Ovary (tissue), 10 donors: Measurements from ENCODE around the gene IL36B. TPM values are rescaled to one million over a fixed set of nuclear protein-coding genes. Genes with fewer than 3 reads are reported as not detected.
"Not testable (repeated sequence)": the region's sequence is repeated elsewhere in the genome, so short reads cannot be mapped to it uniquely, and the experiment has no call there.

ENCODE experiments used
- DNase-seq, 5 donors: peaks; one replicate each; pipeline ENCODE4 v3.0.0-alpha.2; 2019 to 2020
- H3K27ac ChIP-seq, 2 donors: fragments of 200-600 bp; one replicate each; pipeline versions ENCODE4 v1.5.1 to v1.8.0; 2019 to 2022
- H3K27me3 ChIP-seq: fragments of 200-600 bp; one replicate; pipeline ENCODE4 v1.8.0; 2022
- H3K36me3 ChIP-seq: fragments of 200-600 bp; sonication (generic); one replicate; pipeline ENCODE4 v1.5.1; 2019
- H3K4me1 ChIP-seq: one replicate; pipeline ENCODE4 v1.8.1; 2013; ENCODE audit warnings: mild to moderate bottlenecking, moderate library complexity; ENCODE audit not compliant: insufficient read depth
- H3K4me3 ChIP-seq: fragments of 200-600 bp; sonication (generic); one replicate; pipeline ENCODE4 v1.5.1; 2017
- H3K9me3 ChIP-seq, 2 donors: fragments of 200-600 bp in 1 of 2; sonication (generic) in 1 of 2; one replicate each; pipeline versions ENCODE4 v1.5.1 to v1.8.1; 2013 to 2019; ENCODE audit warnings: mild to moderate bottlenecking in 1 of 2, moderate library complexity in 1 of 2
- EP300 ChIP-seq: sonication (generic); formaldehyde crosslinking; IDR thresholded peaks from one replicate; pipeline ENCODE4 v1.6.1; 2017; ENCODE audit warnings: antibody characterized with exemption
- POLR2A ChIP-seq: fragments of 450-650 bp; IDR thresholded peaks from one replicate; pipeline ENCODE4 v1.6.1; 2017; ENCODE audit warnings: antibody characterized with exemption, mild to moderate bottlenecking, moderate library complexity
- WGBS, 3 donors: extraction: QIAGEN DNeasy Blood & Tissue Kit in 1 of 3; methylation state at CpG; one replicate each; pipeline versions ENCODE4 v1.1.5 to v1.1.7; 2013 to 2017; 5-methylcytosine and 5-hydroxymethylcytosine counted together
- intact Hi-C, 4 donors: fragments of 100-400 bp; cut with DNase I; formaldehyde crosslinking; loops; one replicate each; pipeline versions ENCODE4 v1.11.0 to v1.15.1; 2022 to 2023
- long read RNA-seq, 3 donors: library from polyadenylated mRNA in 2 of 3; unstranded in 2 of 3; transcript quantifications; one replicate each; pipeline ENCODE4 v2.0.0 and lab custom pipeline, GENCODE V29; 2021 to 2026
- polyA plus RNA-seq, 2 donors: library from polyadenylated mRNA; stranded (reverse); fragments of 200-250 nt in 1 of 2; fragments of 350-450 nt in 1 of 2; fragmentation: Illumina TruSeq in 1 of 2; extraction: RNeasy Lipid Tissue Mini Kit (QIAGEN cat#74804) in 1 of 2; gene quantifications; one replicate each; pipeline ENCODE4 v1.2.3, GENCODE V29; 2013 to 2014
- total RNA-seq, 7 donors: library from RNA; depleted of rRNA in 2 of 7; stranded (reverse); fragments of >200 nt in 2 of 7; fragmentation: NEBNext Ultra II Directional in 3 of 7; extraction: Animal tissue kit (Norgen Biotek cat#: 25700) in 3 of 7; gene quantifications; one replicate each; pipeline versions ENCODE4 v1.1.0 to v1.2.4, GENCODE V29; 2016 to 2023
- TF ChIP-seq, protein P1 (sequence below), 3 donors: fragments of 450-650 bp in 2 of 3; fragments of 200-600 bp in 1 of 3; IDR thresholded peaks; one replicate each; pipeline versions ENCODE4 v1.5.1 to v1.8.0; 2016 to 2022; ENCODE audit warnings: antibody characterized with exemption in 3 of 3, mild to moderate bottlenecking in 1 of 3
- donor health status: DM: no; HTN: no; CAD: no; lungs with moderate emphysema.
- donor health status: DM: no; HTN: no; CAD: no.
- donor health status: Bipolar disorder and iron deficiency.
- donor health status: DM: yes; HTN: yes; CAD: no.
- donor health status: DM: no; HTN: no; CAD: no.
- donor health status: DM: yes; HTN: yes; CAD: no.

The IL36B gene
- total RNA-seq (not detected), polyA plus RNA-seq (not detected)
- long read RNA-seq, donor 1: 0 reads
- long read RNA-seq, donor 2: 0 reads
- long read RNA-seq, donor 3: 0 reads

DNA sequence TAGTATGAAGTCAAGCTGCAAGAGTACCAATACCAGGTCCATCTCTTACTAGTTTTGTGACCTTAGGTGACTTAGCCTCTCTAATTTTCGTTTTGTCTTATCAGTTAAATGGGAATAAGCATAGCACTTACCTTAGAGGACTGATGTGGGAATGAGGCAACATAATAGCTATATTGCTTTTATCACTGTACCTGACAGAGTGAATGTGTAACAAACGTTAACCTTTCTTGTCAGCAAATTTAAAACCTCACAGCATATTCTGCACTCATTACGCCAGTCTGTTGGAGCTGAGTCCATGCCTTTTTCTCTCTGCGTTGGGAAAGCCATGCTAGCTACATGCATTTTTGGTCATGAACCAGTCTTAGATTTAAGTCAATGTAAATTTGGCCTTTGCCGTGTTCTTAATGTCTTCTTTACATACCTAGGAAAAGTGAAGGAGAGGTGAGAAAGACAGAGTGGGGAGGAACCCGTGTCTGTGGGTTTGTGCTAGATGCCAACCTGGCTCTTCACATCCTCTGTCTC, at the start of gene IL36B:
IL36B (minus strand) TSS at position 472 of the 522 bp plus-strand sequence.
- Histone ChIP-seq H3K27ac (no peak within 1 kb of the TSS), H3K9me3 (no peaks in the 10 kb centered on the region), H3K36me3 (no peaks in the 10 kb centered on the region), H3K4me1 (no peaks in the 10 kb centered on the region), H3K4me3 (no peak within 1 kb of the TSS), H3K27me3 (no peaks in the 10 kb centered on the region)
- TF ChIP-seq POLR2A: no peak
- no peak for TF ChIP-seq EP300
- TF ChIP-seq, protein P1, sequence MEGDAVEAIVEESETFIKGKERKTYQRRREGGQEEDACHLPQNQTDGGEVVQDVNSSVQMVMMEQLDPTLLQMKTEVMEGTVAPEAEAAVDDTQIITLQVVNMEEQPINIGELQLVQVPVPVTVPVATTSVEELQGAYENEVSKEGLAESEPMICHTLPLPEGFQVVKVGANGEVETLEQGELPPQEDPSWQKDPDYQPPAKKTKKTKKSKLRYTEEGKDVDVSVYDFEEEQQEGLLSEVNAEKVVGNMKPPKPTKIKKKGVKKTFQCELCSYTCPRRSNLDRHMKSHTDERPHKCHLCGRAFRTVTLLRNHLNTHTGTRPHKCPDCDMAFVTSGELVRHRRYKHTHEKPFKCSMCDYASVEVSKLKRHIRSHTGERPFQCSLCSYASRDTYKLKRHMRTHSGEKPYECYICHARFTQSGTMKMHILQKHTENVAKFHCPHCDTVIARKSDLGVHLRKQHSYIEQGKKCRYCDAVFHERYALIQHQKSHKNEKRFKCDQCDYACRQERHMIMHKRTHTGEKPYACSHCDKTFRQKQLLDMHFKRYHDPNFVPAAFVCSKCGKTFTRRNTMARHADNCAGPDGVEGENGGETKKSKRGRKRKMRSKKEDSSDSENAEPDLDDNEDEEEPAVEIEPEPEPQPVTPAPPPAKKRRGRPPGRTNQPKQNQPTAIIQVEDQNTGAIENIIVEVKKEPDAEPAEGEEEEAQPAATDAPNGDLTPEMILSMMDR (IDR thresholded peaks at IDR 0.05): no peak
- intact Hi-C loops: no loop called here
- 61 to 71% (median 68%) methylated on average over 6 of the region's 6 CpGs for WGBS, 3 donors
- DNase-seq: no peak

GRCh38 chr2:113102133-113102532, 49.5 kb upstream of the IL36B start:
- no peaks in the 10 kb centered on the region for H3K36me3 ChIP-seq
- intact Hi-C loops: no loop called here
- WGBS, 3 donors: 60 to 94% (median 89%) methylated on average over 2 of the region's 2 CpGs

GRCh38 chr2:113098532-113098931, 45.9 kb upstream of the IL36B start:
- Histone ChIP-seq H3K27ac (no peak overlapping the region), H3K27me3 (no peaks in the 10 kb centered on the region), H3K4me1 (no peaks in the 10 kb centered on the region), H3K4me3 (no peak overlapping the region), H3K36me3 (no peaks in the 10 kb centered on the region), H3K9me3 (no peaks in the 10 kb centered on the region)
- intact Hi-C loops: no loop called here
- no peak for DNase-seq
- 85 to 90% (median 88%) methylated on average over 5 to 6 of the region's 6 CpGs for WGBS, 3 donors
- TF ChIP-seq EP300: no peak
- no peak for TF ChIP-seq POLR2A

More at GRCh38 chr2:113102133-113102532, 49.5 kb upstream of the IL36B start:
- TF ChIP-seq, protein P1 (IDR thresholded peaks at IDR 0.05): no peak
- TF ChIP-seq POLR2A (no peak), EP300 (no peak)
- DNase-seq: no peak
- Histone ChIP-seq H3K9me3 (no peaks in the 10 kb centered on the region), H3K27ac (no peak overlapping the region), H3K4me1 (no peaks in the 10 kb centered on the region), H3K27me3 (no peaks in the 10 kb centered on the region), H3K4me3 (no peak overlapping the region)

- H3K27ac ChIP-seq: no peak overlapping the region
- intact Hi-C loops: no loop called here
- H3K9me3 ChIP-seq: no peaks in the 10 kb centered on the region
- no peaks in the 10 kb centered on the region for H3K27me3 ChIP-seq
- H3K4me1 ChIP-seq: no peaks in the 10 kb centered on the region
- TF ChIP-seq, protein P1 (IDR thresholded peaks at IDR 0.05): no peak
- no peak for TF ChIP-seq EP300
- no peak for TF ChIP-seq POLR2A
- no peak for DNase-seq
- H3K36me3 ChIP-seq: no peaks in the 10 kb centered on the region
- H3K4me3 ChIP-seq: no peak overlapping the region
- 83 to 88% (median 83%) methylated on average over 4 of the region's 4 CpGs for WGBS, 3 donors
Measured at GRCh38 chr2:113098041-113098440, 45.4 kb upstream of the IL36B start.

- 45 to 90% (median 80%) methylated on average over 2 of the region's 2 CpGs for WGBS, 3 donors
- H3K27me3 ChIP-seq, H3K36me3 ChIP-seq, H3K4me3 ChIP-seq, H3K9me3 ChIP-seq, intact Hi-C loops, H3K27ac ChIP-seq, H3K4me1 ChIP-seq, DNase-seq: not testable (repeated sequence)
Measured at GRCh38 chr2:113096842-113097618, 44.4 kb upstream of the IL36B start.

GRCh38 chr2:113096306-113096705, 43.6 kb upstream of the IL36B start:
- H3K4me1 ChIP-seq, H3K36me3 ChIP-seq, H3K9me3 ChIP-seq, DNase-seq, H3K4me3 ChIP-seq, H3K27ac ChIP-seq, H3K27me3 ChIP-seq, intact Hi-C loops: not testable (repeated sequence)
- WGBS, 3 donors: 83 to 96% (median 93%) methylated on average over 12 to 14 of the region's 14 CpGs
